Parathyroid adenoma (tissue), 2 donors: ENCODE measurements around the gene KIR3DL1.
"Not testable (repeated sequence)": the region's sequence is repeated elsewhere in the genome, so short reads cannot be mapped to it uniquely, and the experiment has no call there.

Experiments
- H2AFZ ChIP-seq: fragments of 300-600 bp; sonication (generic); one replicate; pipeline ENCODE4 v1.7.0; 2017; ENCODE audit warnings: antibody characterized with exemption, mild to moderate bottlenecking
- H3K27ac ChIP-seq: fragments of 300-600 bp; sonication (generic); one replicate; pipeline ENCODE4 v1.7.0; 2017
- H3K27me3 ChIP-seq: fragments of 300-600 bp; sonication (generic); one replicate; pipeline ENCODE4 v1.7.0; 2017; ENCODE audit warnings: low read length; ENCODE audit not compliant: control insufficient read depth, insufficient read depth
- H3K36me3 ChIP-seq: fragments of 300-600 bp; sonication (generic); one replicate; pipeline ENCODE4 v1.7.0; 2017; ENCODE audit warnings: low read length; ENCODE audit not compliant: control insufficient read depth, insufficient read depth
- H3K4me1 ChIP-seq: fragments of 300-600 bp; sonication (generic); one replicate; pipeline ENCODE4 v1.7.0; 2017; ENCODE audit warnings: control low read depth
- H3K4me2 ChIP-seq: fragments of 300-600 bp; sonication (generic); one replicate; pipeline ENCODE4 v1.7.0; 2017; ENCODE audit warnings: low read length
- H3K4me3 ChIP-seq: fragments of 300-600 bp; sonication (generic); one replicate; pipeline ENCODE4 v1.7.0; 2017; ENCODE audit warnings: low read depth, low read length
- H3K79me2 ChIP-seq: fragments of 300-600 bp; sonication (generic); one replicate; pipeline ENCODE4 v1.7.0; 2017; ENCODE audit warnings: control low read depth
- H3K9ac ChIP-seq: fragments of 300-600 bp; sonication (generic); one replicate; pipeline ENCODE4 v1.7.0; 2017; ENCODE audit warnings: mild to moderate bottlenecking
- H3K9me3 ChIP-seq: fragments of 300-600 bp; sonication (generic); one replicate; pipeline ENCODE4 v1.7.0; 2017; ENCODE audit warnings: low read length; ENCODE audit not compliant: control insufficient read depth
- CTCF ChIP-seq: fragments of 300-600 bp; sonication (generic); IDR thresholded peaks from one replicate; pipeline ENCODE4 v1.7.0; 2017; ENCODE audit warnings: antibody characterized with exemption, mild to moderate bottlenecking
- donor health status: primary hyperparathyroidism.

The KIR3DL1 gene

GRCh38 chr19:54786091-54786723 lies 30.1 kb upstream of the KIR3DL1 start:
- H3K9ac ChIP-seq, H3K9me3 ChIP-seq, H3K27me3 ChIP-seq, H3K79me2 ChIP-seq, H3K4me2 ChIP-seq, H3K27ac ChIP-seq, H2AFZ ChIP-seq, H3K36me3 ChIP-seq, H3K4me1 ChIP-seq, H3K4me3 ChIP-seq: not testable (repeated sequence)

GRCh38 chr19:54788154-54788553 lies 28.1 kb upstream of the KIR3DL1 start:
- not testable (repeated sequence) for H3K4me2 ChIP-seq, H3K9ac ChIP-seq, H2AFZ ChIP-seq, H3K4me3 ChIP-seq, H3K27ac ChIP-seq, H3K79me2 ChIP-seq, H3K4me1 ChIP-seq, H3K36me3 ChIP-seq, H3K9me3 ChIP-seq, H3K27me3 ChIP-seq

- Histone ChIP-seq H3K4me2 (no peak overlapping the region), H3K27ac (no peak overlapping the region), H3K9ac (no peak overlapping the region), H3K79me2 (no peaks in the 10 kb centered on the region), H3K36me3 (no peaks in the 10 kb centered on the region), H3K4me3 (no peak overlapping the region), H3K27me3 (no peaks in the 10 kb centered on the region), H2AFZ (no peak overlapping the region), H3K9me3 (no peaks in the 10 kb centered on the region), H3K4me1 (no peaks in the 10 kb centered on the region)
- TF ChIP-seq CTCF: no peak
Observed at GRCh38 chr19:54790711-54791110, 25.6 kb upstream of the KIR3DL1 start.

- no peak for TF ChIP-seq CTCF
- H3K9me3 ChIP-seq: no peaks in the 10 kb centered on the region
- no peak overlapping the region for H2AFZ ChIP-seq
- H3K79me2 ChIP-seq: no peaks in the 10 kb centered on the region
- no peak overlapping the region for H3K4me2 ChIP-seq
- no peak overlapping the region for H3K9ac ChIP-seq
- H3K36me3 ChIP-seq: no peaks in the 10 kb centered on the region
- no peak overlapping the region for H3K4me3 ChIP-seq
- H3K27me3 ChIP-seq: no peaks in the 10 kb centered on the region
- H3K27ac ChIP-seq: no peak overlapping the region
- H3K4me1 ChIP-seq: no peaks in the 10 kb centered on the region
Observed at GRCh38 chr19:54791476-54791875, 24.8 kb upstream of the KIR3DL1 start.

GRCh38 chr19:54792814-54793213 lies 23.5 kb upstream of the KIR3DL1 start:
- H2AFZ ChIP-seq: no peak overlapping the region
- no peaks in the 10 kb centered on the region for H3K36me3 ChIP-seq
- no peaks in the 10 kb centered on the region for H3K79me2 ChIP-seq
- no peaks in the 10 kb centered on the region for H3K9me3 ChIP-seq
- no peaks in the 10 kb centered on the region for H3K4me1 ChIP-seq
- peak overlapping the region; percentile 58 for H3K27ac ChIP-seq
- no peak overlapping the region for H3K9ac ChIP-seq
- no peak for TF ChIP-seq CTCF
- H3K4me2 ChIP-seq: peak overlapping the region; percentile 34
- no peaks in the 10 kb centered on the region for H3K27me3 ChIP-seq
- peak overlapping the region; percentile 18 for H3K4me3 ChIP-seq

GRCh38 chr19:54795758-54796157 lies 20.5 kb upstream of the KIR3DL1 start:
- Histone ChIP-seq H3K9me3 (no peaks in the 10 kb centered on the region), H3K4me1 (no peaks in the 10 kb centered on the region), H2AFZ (no peak overlapping the region), H3K27me3 (no peaks in the 10 kb centered on the region), H3K4me2 (no peak overlapping the region), H3K36me3 (no peaks in the 10 kb centered on the region), H3K27ac (no peak overlapping the region), H3K4me3 (no peak overlapping the region), H3K9ac (no peak overlapping the region), H3K79me2 (no peaks in the 10 kb centered on the region)
- TF ChIP-seq CTCF: no peak
